Middle frontal gyrus (tissue), 1 donor: Measurements from ENCODE around the gene C6orf132.

ENCODE experiments used
- DNase-seq: peaks from one replicate; pipeline ENCODE4 v3.0.0-alpha.2; 2015; ENCODE audit warnings: low spot score; ENCODE audit errors: extremely low spot score

The C6orf132 gene

DNA sequence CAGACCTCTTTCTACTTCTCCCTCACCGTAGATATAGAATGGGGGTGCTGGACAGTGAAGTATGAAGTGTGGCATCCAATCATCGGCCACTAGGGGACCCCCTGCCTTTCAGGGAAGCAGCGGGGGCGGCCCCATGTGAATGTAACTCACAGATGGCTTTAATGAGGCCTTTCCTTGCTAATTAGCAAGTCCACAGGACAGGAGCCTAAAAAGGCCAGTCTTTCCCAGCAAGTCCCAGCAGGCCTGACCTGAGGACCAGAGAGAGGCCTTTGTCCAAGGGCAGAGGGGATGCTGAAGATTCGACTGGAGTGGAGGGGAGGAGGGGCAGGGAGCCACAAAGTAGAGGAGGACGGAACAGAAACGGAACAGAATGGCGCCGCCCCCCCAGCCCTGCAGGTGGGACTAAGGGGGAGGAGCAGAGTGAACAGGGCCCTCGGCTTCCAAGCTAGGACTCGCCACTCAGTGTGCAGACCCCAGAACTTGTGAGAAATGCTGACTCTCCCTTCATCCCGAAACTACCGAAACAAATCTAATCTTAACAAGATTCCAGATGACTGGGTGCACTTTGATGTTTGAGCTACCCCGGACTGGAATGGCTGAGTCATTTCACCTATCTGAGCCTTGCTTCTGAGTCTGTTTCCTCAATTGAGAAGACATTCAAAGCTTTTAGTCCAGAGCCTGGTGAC, 5.8 kb downstream of the C6orf132 start:
- no peak for DNase-seq

DNA sequence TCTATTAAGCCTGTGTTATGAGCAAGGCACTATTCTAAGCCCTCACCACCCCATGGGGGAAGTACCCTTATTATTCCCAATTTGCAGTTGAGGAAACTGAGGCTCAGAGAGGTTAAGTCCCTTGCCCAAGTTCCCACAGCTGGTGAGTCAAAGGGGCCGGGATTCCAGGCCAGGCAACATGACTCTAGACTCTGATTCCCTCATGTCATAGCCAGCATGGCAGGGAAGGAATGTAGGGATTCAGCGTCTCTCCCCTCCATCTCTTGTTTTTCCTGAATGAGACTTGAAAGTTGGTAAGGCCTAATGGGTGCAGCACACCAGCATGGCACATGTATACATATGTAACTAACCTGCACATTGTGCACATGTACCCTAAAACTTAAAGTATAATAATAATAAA, 6.7 kb downstream of the C6orf132 start:
- DNase-seq: no peak

GRCh38 chr6:42135161-42135560, 7.3 kb downstream of the C6orf132 start:
- DNase-seq: no peak

DNA sequence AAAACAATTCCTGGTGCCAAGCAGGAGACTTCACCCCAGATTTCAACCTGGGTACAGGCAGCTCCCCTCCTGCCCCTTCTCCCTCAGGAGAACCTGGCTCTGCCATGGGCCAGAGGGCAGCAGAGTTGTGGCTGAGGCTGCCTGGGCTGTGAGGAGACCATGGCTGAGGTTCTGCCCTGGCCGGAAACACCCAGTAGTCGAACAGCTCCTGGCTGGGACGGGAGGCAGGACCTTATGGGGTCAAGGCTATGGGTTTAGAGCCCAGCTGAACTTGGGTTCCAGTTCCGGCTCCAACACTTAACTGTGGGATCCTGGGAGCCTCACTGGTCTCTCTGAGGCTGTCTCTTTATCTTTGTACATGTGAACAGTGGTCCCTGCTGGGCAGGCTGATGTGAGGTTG, 8.5 kb downstream of the C6orf132 start:
- DNase-seq: no peak

DNA sequence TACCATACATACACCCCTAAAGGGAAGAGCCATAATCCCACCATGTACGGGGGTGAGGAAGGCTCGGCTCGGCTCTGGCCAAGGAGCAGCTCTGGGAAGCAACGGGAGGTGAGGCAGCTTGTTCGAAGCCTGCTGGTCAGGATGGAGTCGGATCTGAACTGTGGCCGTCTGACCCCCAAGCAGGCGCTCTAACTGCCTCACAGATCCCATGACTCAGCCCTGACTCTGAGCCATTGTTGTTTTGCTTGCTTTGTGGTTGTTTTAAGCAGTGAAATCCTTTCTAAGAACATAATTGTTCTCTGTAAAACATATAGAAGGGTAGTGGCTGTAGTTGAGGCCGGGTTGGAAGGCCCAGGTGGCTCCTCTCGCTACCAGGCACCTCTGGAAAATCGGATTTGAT, 10.9 kb downstream of the C6orf132 start:
- DNase-seq: no peak

DNA sequence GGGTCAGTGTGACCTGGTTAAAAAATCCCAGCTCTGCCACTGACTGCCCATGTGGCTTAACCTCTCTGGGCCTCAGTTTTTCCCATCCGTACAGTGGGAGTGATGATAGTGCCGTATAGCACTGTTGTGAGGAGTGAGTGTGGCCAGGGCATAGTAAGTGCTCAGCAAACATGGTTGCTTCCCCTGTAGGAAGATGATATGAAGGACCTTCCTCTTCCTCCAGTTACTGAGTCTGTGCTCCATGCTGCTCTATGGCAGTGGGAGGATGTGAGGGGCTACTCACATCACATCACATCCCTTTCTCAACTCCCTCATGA, 13.1 kb downstream of the C6orf132 start:
- no peak for DNase-seq

GRCh38 chr6:42128460-42129359, 13.7 kb downstream of the C6orf132 start:
- no peak for DNase-seq

GRCh38 chr6:42125663-42126062, 16.8 kb downstream of the C6orf132 start:
- no peak for DNase-seq

DNA sequence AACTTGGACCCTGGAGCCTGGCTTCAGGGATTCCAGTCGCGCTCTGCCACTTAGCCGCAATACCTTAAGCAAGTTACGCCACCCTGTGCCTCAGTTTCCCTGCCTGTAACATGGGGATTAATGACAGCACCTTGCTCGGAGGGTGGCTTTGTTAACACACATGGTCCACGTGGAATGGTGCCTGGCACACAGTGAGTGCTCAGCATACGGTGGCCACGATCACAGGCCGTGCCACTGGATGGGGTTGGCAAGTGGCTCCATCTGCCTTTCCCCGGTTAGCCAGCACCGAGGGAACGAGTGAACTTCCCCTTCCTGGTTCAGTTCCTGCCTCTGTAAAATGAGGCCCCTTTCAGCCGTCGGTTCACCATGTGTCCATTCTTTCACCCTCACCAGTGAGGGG, 17.2 kb downstream of the C6orf132 start:
- no peak for DNase-seq

DNA sequence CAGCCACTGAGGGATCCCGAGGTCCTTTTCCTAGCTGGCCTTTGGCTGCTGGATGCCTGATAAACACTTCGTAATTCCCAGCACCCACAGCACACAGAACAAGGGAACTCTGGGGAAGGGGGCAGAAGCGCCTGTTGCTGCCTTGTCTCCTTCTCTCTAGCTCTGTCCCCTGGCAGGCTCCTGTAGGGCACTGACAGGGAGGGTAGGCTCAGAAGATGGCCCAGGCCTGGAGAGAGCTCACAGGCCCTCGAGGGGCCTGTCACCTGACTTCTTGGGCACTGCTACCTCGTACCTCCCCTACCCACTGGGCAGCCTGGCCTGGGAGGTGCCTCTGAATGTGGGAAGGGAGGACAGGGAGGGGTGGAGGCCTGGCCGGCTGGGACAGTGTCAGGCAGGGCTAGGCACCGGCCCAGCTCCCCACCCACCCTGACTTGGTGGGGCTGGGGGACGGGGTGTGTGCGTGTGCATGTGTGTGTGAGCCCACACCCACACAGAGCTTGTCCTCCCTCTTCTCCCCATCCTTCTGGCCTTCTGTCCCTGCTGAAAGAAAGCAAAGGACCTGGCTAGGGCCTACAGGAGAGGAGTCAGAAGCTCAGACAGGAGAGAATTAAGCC, 18.1 kb downstream of the C6orf132 start:
- no peak for DNase-seq

DNA sequence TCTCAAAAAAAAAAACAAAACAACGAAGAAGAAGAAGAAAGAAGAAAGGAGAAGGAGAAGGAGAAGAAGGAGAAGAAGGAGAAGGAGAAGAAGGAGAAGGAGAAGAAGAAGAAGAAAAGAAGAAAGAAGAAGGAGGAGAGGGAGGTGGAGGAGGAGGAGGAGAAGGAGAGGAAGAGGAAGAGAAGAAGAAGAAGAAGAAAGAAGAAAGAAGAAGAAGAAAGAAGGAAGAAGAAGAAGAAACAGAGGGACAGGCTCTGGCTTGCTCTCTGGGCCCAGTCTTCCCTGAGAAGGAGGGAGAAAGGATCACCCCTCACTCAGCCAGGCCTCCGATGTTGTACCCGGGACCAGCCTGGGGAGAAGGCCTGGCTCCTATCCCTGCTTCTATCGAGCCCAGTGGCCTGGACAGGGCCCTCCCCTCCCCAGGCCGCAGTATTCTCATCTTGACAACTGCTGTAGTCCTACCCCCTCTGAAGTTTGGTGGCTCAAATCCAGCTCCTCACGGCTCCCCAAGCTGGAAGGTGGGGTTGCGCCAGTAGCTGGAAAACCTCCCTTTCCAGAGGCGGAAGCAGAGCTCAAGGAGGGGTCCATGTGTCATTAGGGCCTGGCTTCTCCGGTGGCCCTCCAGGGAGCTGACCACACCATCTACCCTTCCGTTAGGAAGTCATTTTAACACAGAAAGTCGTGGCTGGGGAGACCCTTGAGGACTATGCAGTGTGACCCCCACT, 18.9 kb downstream of the C6orf132 start:
- DNase-seq: no peak

GRCh38 chr6:42120895-42121865, 21.2 kb downstream of the C6orf132 start:
- DNase-seq: no peak

DNA sequence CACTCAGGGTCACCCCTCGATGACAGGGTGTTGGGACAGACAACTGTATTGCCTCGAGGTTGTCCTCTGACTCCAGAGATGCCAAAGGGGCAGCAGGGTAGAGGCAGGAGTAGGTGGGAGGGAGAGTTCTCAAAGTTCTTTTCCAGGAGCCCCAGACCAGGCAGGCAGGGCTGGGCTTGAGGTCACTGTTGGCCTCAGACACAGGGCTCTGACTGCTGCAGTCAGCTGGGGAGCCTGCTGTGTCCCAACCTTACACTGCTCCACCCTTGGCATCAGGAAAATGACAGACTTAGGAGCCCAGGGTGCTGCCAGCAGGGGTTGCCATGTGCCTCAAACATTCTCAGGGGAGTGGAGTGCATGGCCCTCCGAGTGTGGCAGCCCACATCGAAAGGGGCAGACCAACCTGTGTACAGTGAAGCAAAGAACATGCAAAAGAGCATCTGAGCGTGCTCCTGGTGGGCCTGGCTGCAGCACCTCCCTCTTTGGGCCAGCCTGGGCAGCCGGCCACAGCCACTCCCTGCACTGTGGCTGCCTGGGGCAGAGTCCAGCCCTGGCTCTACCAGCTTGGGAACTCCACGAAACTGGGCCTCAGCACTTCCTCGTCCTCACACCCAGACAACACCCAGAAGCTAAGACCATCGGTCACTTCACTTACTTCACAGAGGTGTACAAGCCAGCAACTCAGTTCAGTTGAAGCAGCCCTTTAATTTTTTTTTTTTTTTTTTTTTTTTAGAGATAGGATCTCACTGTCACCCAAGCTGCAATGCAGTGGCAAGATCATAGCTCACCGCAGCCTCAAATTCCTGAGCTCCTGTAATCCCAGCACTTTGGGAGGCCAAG, 24.0 kb downstream of the C6orf132 start:
- no peak for DNase-seq

DNA sequence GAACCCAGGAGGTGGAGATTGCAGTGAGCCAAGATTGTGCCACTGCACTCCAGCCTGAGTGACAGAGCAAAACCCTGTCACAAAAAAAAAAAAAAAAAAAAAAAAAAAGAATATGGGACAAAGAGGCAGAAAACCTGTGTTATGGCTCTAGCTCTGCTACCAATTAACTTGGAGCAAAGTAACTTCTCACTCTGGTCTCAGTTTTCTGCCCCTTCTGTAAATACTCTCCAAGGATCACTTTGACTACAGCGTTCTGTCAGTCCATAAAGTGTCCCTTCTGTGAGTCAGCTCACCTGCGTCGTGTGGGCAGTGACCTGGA, 24.6 kb downstream of the C6orf132 start:
- no peak for DNase-seq

DNA sequence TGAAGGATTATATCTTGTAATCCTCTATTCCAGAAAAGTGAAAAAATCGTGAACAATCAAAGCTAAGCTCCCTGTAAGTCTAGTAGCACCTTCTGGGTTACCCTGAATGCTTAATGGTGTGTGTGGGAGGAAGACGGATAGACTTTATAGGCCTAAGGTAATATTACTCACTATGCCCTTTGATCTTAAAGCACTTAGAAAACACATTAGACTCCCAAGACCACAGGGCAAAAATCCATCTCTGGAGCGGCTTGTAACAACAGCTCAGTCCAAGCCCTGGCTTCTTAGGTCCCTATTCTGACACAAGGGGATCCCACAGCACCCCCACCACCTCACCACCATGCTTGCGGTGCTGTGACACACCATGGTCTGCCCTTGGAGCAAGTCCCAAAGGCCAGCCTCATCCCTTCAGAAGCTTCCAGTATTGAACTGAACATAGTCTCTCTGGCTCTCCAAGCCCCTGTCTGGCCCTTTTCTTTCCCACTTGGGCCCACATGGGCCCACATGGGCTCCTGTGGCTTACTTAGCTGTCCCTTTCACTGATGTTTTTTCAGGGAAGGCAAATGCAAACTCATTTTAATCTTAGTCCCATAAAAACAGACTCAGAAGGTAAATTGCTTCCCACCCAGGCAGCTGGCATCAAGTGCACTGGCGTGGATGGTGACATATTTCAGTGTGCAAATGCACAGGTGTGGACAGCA, 28.3 kb downstream of the C6orf132 start:
- no peak for DNase-seq

- no peak for DNase-seq
These were observed 30.1 kb downstream of the C6orf132 start for GRCh38 chr6:42112351-42112750.

- no peak for DNase-seq
These were observed 31.7 kb downstream of the C6orf132 start for GRCh38 chr6:42110683-42111082.

- no peak for DNase-seq
These were observed 34.3 kb downstream of the C6orf132 start for GRCh38 chr6:42108071-42108470.
